ENCODE measurements around the gene L1CAM.

The L1CAM gene

GRCh38 chrX:153862369-153863250 is 23.4 kb downstream of the L1CAM start:
- DNase-seq (ENCODE audit: low spot score), result peak; percentile 4

GRCh38 chrX:153861733-153862310 is 24.2 kb downstream of the L1CAM start:
- no peak for DNase-seq (ENCODE audit: low spot score)

DNA sequence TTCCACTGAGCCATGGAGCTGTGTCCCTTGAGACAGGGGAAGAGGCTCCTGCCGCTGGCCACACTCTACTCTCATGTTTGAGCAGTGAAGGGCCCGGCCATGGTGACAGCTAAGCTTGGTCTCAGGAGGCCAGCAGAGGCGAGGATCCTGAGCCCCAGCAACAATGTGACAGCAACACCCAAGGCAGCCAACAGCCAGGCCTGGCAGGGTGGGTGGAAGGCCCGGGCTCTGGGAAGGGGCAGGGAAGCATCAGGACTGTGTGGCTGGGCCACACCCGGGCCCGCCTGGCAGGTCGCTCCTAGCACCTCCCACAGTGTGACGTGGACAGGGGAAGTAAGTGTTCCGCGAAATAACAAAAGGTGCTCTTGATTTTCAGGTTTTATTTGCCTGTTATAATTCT is 24.8 kb downstream of the L1CAM start:
- no peak for DNase-seq (ENCODE audit: low spot score)

GRCh38 chrX:153857348-153857903 is 28.5 kb downstream of the L1CAM start:
- no peak for DNase-seq (ENCODE audit: low spot score)

- DNase-seq (ENCODE audit: low spot score), result no peak
These were observed 31.3 kb downstream of the L1CAM start for GRCh38 chrX:153854702-153855101.

- DNase-seq (ENCODE audit: low spot score), result no peak
These were observed 32.1 kb downstream of the L1CAM start for GRCh38 chrX:153853902-153854267.

GRCh38 chrX:153853180-153853901 is 32.6 kb downstream of the L1CAM start:
- no peak for DNase-seq (ENCODE audit: low spot score)

DNA sequence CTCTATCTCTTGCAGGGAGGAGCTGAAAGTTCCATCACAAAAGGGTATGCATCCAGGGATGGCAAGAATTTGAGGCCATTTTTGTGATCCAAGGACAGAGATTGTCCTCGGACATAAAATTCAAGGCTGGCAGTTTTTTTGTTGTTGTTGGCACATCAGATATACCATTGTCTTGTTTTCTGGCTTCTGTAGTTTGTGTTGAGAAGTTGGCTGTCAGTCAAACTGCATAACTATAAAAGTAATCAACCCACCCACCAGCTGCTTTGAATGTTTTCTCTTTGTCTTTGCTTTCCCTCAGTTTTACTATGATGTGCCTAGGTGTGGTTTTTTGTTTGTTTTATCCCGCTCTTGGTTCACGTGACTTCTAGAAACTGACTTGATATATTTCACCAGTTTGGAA is 34.0 kb downstream of the L1CAM start:
- no peak for DNase-seq (ENCODE audit: low spot score)

GRCh38 chrX:153848325-153848724 is 37.6 kb downstream of the L1CAM start:
- no peak for DNase-seq (ENCODE audit: low spot score)

GRCh38 chrX:153845842-153846241 is 40.1 kb downstream of the L1CAM start:
- DNase-seq (ENCODE audit: low spot score), result no peak

DNA sequence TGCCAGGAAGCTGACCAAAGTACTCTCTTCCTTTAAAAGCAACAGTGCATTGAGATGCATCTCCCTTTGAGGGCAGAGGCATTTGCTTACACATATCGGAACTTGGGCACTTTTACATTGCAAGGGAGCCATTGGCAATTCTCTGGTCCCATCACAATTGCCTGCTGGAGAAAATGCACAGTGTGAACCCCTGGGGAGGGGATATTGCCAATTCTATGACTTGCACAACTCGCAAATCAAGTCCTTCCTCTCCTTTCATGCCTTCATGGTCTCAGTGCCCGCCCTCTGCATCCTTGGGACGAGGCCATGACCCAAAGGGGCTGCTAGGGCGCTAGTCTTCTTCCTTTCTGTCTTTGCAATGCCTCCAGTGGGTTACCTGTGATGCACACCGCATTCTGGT is 40.8 kb downstream of the L1CAM start:
- DNase-seq (ENCODE audit: low spot score), result no peak

- no peak for DNase-seq (ENCODE audit: low spot score)
These were observed 41.4 kb downstream of the L1CAM start for GRCh38 chrX:153844509-153845082.

GRCh38 chrX:153836921-153837320 is 49.1 kb downstream of the L1CAM start:
- DNase-seq (ENCODE audit: low spot score), result no peak

DNA sequence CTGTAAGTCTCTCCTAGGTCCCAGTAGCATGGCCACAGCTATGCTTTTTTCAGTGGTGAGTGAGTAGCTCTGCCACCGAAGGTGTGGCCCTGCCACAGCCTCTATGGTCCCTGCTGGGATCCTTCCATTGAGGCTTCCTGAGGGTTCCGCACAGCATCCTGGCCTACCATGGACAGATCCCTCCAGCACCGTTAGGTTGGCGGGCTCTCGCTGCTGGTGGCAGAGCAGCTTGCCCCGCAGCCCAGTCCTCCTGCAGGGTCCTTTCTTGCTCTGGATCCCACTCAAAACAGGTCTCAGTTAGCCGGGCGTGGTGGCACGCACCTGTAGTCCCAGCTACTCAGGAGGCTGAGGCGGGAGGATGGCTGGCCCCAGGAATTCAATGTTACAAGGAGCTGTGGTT is 53.2 kb downstream of the L1CAM start:
- no peak for DNase-seq (ENCODE audit: low spot score)

DNA sequence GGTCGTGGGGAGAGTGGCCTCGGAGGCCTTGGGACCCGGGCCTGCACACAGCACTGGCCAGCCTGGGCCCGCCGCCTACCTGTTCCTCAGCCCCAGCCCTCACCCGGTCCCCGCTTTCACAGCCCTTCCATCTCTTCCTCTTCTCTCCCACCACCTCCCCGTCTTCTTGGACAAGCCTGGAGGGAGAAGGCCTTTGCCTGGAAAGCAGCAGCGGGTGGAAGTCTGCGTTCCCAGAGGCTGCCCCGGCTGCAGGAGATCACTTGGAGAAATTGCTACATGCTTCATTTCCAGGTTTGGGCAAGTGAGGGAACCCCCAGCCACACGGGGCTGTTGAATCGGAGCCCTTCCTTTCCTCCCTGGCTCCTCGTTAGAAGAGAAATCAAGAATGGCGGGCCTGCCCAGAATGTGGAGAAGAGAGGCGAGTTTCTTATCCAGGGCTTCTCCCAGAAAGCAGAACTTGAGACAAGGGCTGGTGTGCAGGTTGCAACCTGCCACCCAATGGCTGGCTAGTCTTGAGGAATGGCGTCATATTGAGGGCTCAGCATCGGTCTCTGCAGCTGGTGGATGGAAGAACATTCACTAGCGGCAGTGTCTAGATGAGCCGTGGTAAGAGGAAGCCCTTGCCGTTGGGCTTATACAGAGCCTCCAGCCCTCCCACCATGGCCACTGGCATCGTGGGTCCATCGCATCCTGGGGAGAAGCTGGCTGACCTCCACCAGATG is 54.4 kb downstream of the L1CAM start:
- DNase-seq (ENCODE audit: low spot score), result no peak

GRCh38 chrX:153830640-153831428 is 55.1 kb downstream of the L1CAM start:
- no peak for DNase-seq (ENCODE audit: low spot score)

DNA sequence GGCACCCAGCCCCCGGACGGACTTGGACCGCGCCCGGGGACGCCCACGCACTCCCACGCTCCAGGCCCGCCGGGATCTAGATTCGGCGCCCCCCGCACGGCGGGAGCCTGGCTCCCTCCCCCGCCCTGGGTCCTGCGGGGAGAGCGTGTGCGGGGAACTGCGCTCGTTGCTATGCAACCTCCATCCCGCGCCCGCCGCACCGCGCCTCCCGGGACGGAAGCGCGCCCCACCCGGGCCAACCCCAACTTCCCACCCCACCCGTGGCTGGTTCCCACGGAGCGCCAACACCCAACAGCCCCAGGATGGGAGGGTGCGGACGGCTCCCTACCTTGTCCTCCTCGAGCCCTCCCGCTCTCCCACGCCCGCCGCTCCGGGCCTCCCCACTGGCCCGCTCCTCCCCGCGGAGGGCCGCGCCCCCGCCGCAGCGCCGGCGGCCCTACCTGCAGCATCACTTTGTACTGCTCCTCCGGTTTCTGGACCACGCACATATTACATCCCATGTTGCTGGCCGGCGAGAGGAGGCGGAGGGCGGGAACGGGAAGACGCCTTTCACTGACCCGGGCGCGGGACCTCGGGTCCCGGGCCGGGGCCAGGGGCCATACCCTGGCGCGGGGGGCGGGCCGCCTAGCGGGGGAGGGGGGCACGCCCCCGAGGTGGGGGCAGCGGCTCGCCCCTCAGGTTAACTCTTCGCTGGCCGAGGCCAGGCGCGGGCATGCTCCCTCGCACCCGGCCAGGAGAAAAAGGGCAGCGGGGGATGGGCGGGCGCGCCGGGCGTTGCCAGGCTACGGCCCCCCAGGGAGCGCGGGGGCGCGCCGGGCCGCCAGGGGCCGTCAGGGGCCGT is 56.0 kb downstream of the L1CAM start, which contains the start of gene PDZD4:
TSS of gene PDZD4 (minus strand) at position 746 of the 841 bp plus-strand sequence. CDS start at position 500, 246 bp downstream.
- no peak for DNase-seq (ENCODE audit: low spot score)

- no peak for DNase-seq (ENCODE audit: low spot score)
These were observed 56.5 kb downstream of the L1CAM start for GRCh38 chrX:153829549-153829798.

- DNase-seq (ENCODE audit: low spot score), result peak; percentile 49
These were observed 57.0 kb downstream of the L1CAM start for GRCh38 chrX:153828723-153829548.
